Measurements from ENCODE around the gene NFATC4. TPM values are rescaled to one million over a fixed set of nuclear protein-coding genes. Genes with fewer than 3 reads are reported as not detected.

NFATC4 gene
- total and polyA plus RNA-seq, 2 donors (not counting 1 experiment from before 2014, with no cell fraction given) = 3.1 to 7.6 TPM

GRCh38 chr14:24366721-24367513, 1.1 kb upstream of the NFATC4 start:
- 8% methylated on average over 24 of the region's 40 CpGs for WGBS (ENCODE audit: insufficient coverage)
- no peaks in the 10 kb centered on the region for H3K36me3 ChIP-seq (replicated peaks in 1 of 2; ENCODE audit: control extremely low read depth in 1 of 2, control insufficient read depth in 1 of 2, extremely low read depth in 1 of 2, insufficient read depth in 2 of 2, low read length in 1 of 2)
- Mint-ChIP-seq H3K27ac (peak overlapping the region; percentile 92), H3K9me3 (ENCODE audit: insufficient read depth) (no peaks in the 10 kb centered on the region), H3K4me3 (peak overlapping the region; percentile 92), H3K4me1 (peaks cover 32% of the 10 kb centered on the region), H3K27me3 (peaks cover 10% of the 10 kb centered on the region)
- intact Hi-C loops (cut with micrococcal nuclease) = loop anchor here (1.0 to 10.0 kb wide), 6 partner anchors 26 to 338 kb away; partner anchors contain the start of genes EMC9 and TINF2
- peaks cover 0 to 32% (median 6%) of the 10 kb centered on the region in 4 experiments for H3K27me3 ChIP-seq (replicated peaks in 1 of 4; ENCODE audit: control extremely low read depth in 1 of 4, control insufficient read depth in 3 of 4, insufficient read depth in 4 of 4, low read length in 3 of 4)
- peak overlapping the region; percentile 71 for H3K9ac ChIP-seq (ENCODE audit: low read length)
- H4K20me1 ChIP-seq (ENCODE audit: control insufficient read depth, insufficient read depth, low read length, poor library complexity, severe bottlenecking) = no peaks in the 10 kb centered on the region
- ATAC-seq (ENCODE audit: low read depth) (peak; percentile 85), DNase-seq (peak; percentile 94)
- peaks cover 30 to 39% of the 10 kb centered on the region in 2 donors for H3K4me1 ChIP-seq (ENCODE audit: control insufficient read depth in 2 of 2, insufficient read depth in 2 of 2, low read length in 2 of 2)
- H3K27ac ChIP-seq (ENCODE audit: low read length in 2 of 2) = peak overlapping the region; percentile 59 to 70
- TF ChIP-seq EZH2 (IDR thresholded peaks at IDR 0.05; ENCODE audit: borderline replicate concordance, insufficient read depth, low read depth, low read length, poor library complexity, severe bottlenecking) (peak; percentile 23), CTCF (IDR thresholded peaks at IDR 0.05) (no peak)
- H3K79me2 ChIP-seq (ENCODE audit: control insufficient read depth, insufficient read depth, low read length) = no peaks in the 10 kb centered on the region
- no peaks in the 10 kb centered on the region for H3K9me3 ChIP-seq (ENCODE audit: control extremely low read depth in 1 of 3, control insufficient read depth in 2 of 3, insufficient read depth in 1 of 3, low read length in 2 of 3)
- H3K4me2 ChIP-seq (replicated peaks; ENCODE audit: low read depth, low read length, poor library complexity, severe bottlenecking) = peak overlapping the region; percentile 86
- CTCF ChIA-PET = interaction anchor here (0.7 to 2.3 kb wide), 17 partner anchors 10 to 124 kb away, joined by 3 to 148 read pairs (median 6); partner anchors contain the start of genes ADCY4, CBLN3, KHNYN and LTB4R
- H2AFZ ChIP-seq (ENCODE audit: insufficient read depth, low read depth, low read length, poor library complexity, severe bottlenecking) = peak overlapping the region; percentile 71
- H3K4me3 ChIP-seq (ENCODE audit: control extremely low read depth in 1 of 5, extremely low read depth in 1 of 5, insufficient read depth in 1 of 5, low read depth in 2 of 5, low read length in 4 of 5) = peak overlapping the region in 4 of 5 experiments; percentile 52 to 64 (median 60)
- POLR2A ChIA-PET = interaction anchor here (0.7 to 2.2 kb wide), 11 partner anchors 18 to 812 kb away, joined by 3 to 78 read pairs (median 5); partner anchors contain the start of genes AP1G2, CBLN3, KHNYN and NYNRIN

Data from B cell (primary cell).